HCT116 (cell line): ENCODE results near the gene CAB39L. TPM values are rescaled to one million over a fixed set of nuclear protein-coding genes. Genes with fewer than 3 reads are reported as not detected.

Source experiments
- ATAC-seq: fragments of 200-7000 bp; cut with Tn5 transposase; 2 replicates; pipeline ENCODE4 v1.9.1; 2020; ENCODE audit warnings: mild to moderate bottlenecking, moderate library complexity
- BruUV-seq: library from RNA; stranded (reverse); fragments of 400-500 nt; replicated peaks from 2 replicates; lab custom pipeline; 2021; lab: Mats Ljungman, UMichigan
- CTCF ChIA-PET: fragments of 300-600 bp; sonication (Branson Sonifier 250); formaldehyde crosslinking; loops from one replicate; lab custom pipeline; 2021; ENCODE audit warnings: antibody characterized with exemption; lab: Charles Lee
- POLR2A ChIA-PET: fragments of 300-600, 350-600 bp; sonication (Branson Sonifier 250); formaldehyde crosslinking; loops from one replicate; lab custom pipeline; 2021; ENCODE audit warnings: antibody characterized with exemption; lab: Charles Lee
- RAD21 ChIA-PET, 2 experiments: fragments of 300-600 bp; sonication (Branson Sonifier 250); formaldehyde crosslinking; loops; one replicate each; lab custom pipeline; 2023; ENCODE audit warnings: low total read pairs in 2 of 2; ENCODE audit not compliant: uncharacterized antibody in 2 of 2, unreplicated experiment in 2 of 2, low non-redundant PET in 1 of 2; lab: Charles Lee
- DNase-seq: peaks from one replicate; pipeline ENCODE4 v3.0.0-alpha.2; 2010; ENCODE audit warnings: low read depth, low spot score
- H2AFZ ChIP-seq: fragments of 200-600 bp; shearing (Covaris generic), sonication (generic); 2 replicates; pipeline ENCODE4 v1.6.1; 2017; ENCODE audit warnings: low read depth, mixed run types, mixed read lengths, antibody characterized with exemption, low read length; ENCODE audit not compliant: poor library complexity, severe bottlenecking
- H3K27ac ChIP-seq: 2 replicates; pipeline ENCODE4 v1.5.1; 2012; ENCODE audit warnings: low read depth, low read length
- H3K27me3 ChIP-seq: fragments of 200-600 bp; sonication (generic); 2 replicates; pipeline ENCODE4 v1.6.1; 2016; ENCODE audit warnings: mixed run types, low read length, mixed read lengths; ENCODE audit not compliant: insufficient read depth
- H3K36me3 ChIP-seq, 2 experiments: fragments of 200-500 bp in 1 of 2; fragments of 200-600 bp in 1 of 2; sonication (Bioruptor generic) in 1 of 2; sonication (generic) in 1 of 2; 2 replicates each; pipeline versions ENCODE4 v1.5.1 to v1.6.1; 2014 to 2016; ENCODE audit warnings: low read length in 2 of 2, inconsistent platforms in 1 of 2, mixed read lengths in 1 of 2, mixed run types in 1 of 2; ENCODE audit not compliant: insufficient read depth in 2 of 2, control insufficient read depth in 1 of 2
- H3K4me1 ChIP-seq, 2 experiments: fragments of 200-600 bp in 1 of 2; sonication (generic) in 1 of 2; 2 replicates each; pipeline versions ENCODE4 v1.5.1 to v1.6.1; 2012 to 2017; ENCODE audit warnings: low read length in 2 of 2, inconsistent platforms in 1 of 2, mild to moderate bottlenecking in 1 of 2, mixed read lengths in 1 of 2, mixed run types in 1 of 2, moderate library complexity in 1 of 2; ENCODE audit not compliant: insufficient read depth in 2 of 2, control insufficient read depth in 1 of 2
- H3K4me2 ChIP-seq: fragments of 200-600 bp; sonication (generic); 2 replicates; pipeline ENCODE4 v1.6.1; 2017; ENCODE audit warnings: mixed run types, low read length, mixed read lengths
- H3K4me3 ChIP-seq, 2 experiments: fragments of 200-600 bp in 1 of 2; sonication (generic) in 1 of 2; replicated peaks in 1 of 2; 2 replicates each; pipeline ENCODE4 v1.5.1; 2011 to 2016; ENCODE audit warnings: low read length in 2 of 2, control low read depth in 1 of 2, low read depth in 1 of 2, mild to moderate bottlenecking in 1 of 2, mixed read lengths in 1 of 2, mixed run types in 1 of 2
- H3K79me2 ChIP-seq: fragments of 200-600 bp; sonication (generic); 2 replicates; pipeline ENCODE4 v1.6.1; 2017; ENCODE audit warnings: mild to moderate bottlenecking, mixed run types, low read length, moderate library complexity, mixed read lengths; ENCODE audit not compliant: insufficient read depth
- H3K9ac ChIP-seq: fragments of 200-600 bp; sonication (generic); 2 replicates; pipeline ENCODE4 v1.6.1; 2016; ENCODE audit warnings: low read length, mixed read lengths
- H3K9me2 ChIP-seq: fragments of 200-600 bp; sonication (generic), shearing (Covaris generic); 2 replicates; pipeline ENCODE4 v1.6.1; 2017; ENCODE audit warnings: mixed run types, mild to moderate bottlenecking, moderate library complexity; ENCODE audit not compliant: insufficient read depth
- H3K9me3 ChIP-seq, 2 experiments: fragments of 200-500 bp in 1 of 2; fragments of 200-600 bp in 1 of 2; sonication (Bioruptor generic) in 1 of 2; sonication (generic) in 1 of 2; 2 replicates each; pipeline ENCODE4 v1.6.1; 2014 to 2017; ENCODE audit warnings: low read length in 2 of 2, mixed read lengths in 2 of 2, inconsistent platforms in 1 of 2, low read depth in 1 of 2, mild to moderate bottlenecking in 1 of 2, mixed run types in 1 of 2, moderate library complexity in 1 of 2; ENCODE audit not compliant: control insufficient read depth in 1 of 2, insufficient read depth in 1 of 2
- H4K20me1 ChIP-seq: fragments of 200-600 bp; sonication (generic), shearing (Covaris generic); 2 replicates; pipeline ENCODE4 v1.6.1; 2017; ENCODE audit warnings: mixed run types, mild to moderate bottlenecking, moderate library complexity; ENCODE audit not compliant: insufficient read depth
- POLR2A ChIP-seq: IDR thresholded peaks from 2 replicates; pipeline ENCODE4 v1.7.0; 2011; ENCODE audit warnings: borderline replicate concordance; ENCODE audit not compliant: insufficient read depth, insufficient read length; ENCODE audit errors: extremely low read depth
- REST ChIP-seq: IDR thresholded peaks from 2 replicates; pipeline ENCODE4 v1.6.1; 2012; ENCODE audit warnings: low read depth
- SP1 ChIP-seq: IDR thresholded peaks from 2 replicates; pipeline ENCODE4 v1.6.1; 2012; ENCODE audit warnings: low read depth
- SRF ChIP-seq: IDR thresholded peaks from 2 replicates; pipeline ENCODE4 v1.6.1; 2012; ENCODE audit warnings: low read depth
- TCF7L2 ChIP-seq: IDR thresholded peaks from 2 replicates; pipeline ENCODE4 v1.7.0; 2011; ENCODE audit warnings: borderline replicate concordance, inconsistent platforms; ENCODE audit not compliant: insufficient read depth, insufficient read length; ENCODE audit errors: extremely low read depth
- ZNF274 ChIP-seq: fragments of 200-500 bp; sonication (Bioruptor generic); IDR thresholded peaks from 2 replicates; pipeline ENCODE4 v1.6.1; 2014; ENCODE audit warnings: mild to moderate bottlenecking, low read depth, low read length, inconsistent platforms
- intact Hi-C: fragments of 100-400 bp; cut with micrococcal nuclease; formaldehyde crosslinking; loops from 2 replicates; pipeline ENCODE4 v1.10.0; 2022
- total RNA-seq: library from RNA; stranded (reverse); gene quantifications from one replicate; pipeline ENCODE4 v1.2.1, GENCODE V29; 2021; ENCODE audit not compliant: unreplicated experiment
- TF ChIP-seq, protein P1 (sequence below): IDR thresholded peaks from 2 replicates; pipeline ENCODE4 v1.6.1; 2012

CAB39L gene
- total RNA-seq, 1 experiment from 2014 or later, result 6.1 TPM

DNA sequence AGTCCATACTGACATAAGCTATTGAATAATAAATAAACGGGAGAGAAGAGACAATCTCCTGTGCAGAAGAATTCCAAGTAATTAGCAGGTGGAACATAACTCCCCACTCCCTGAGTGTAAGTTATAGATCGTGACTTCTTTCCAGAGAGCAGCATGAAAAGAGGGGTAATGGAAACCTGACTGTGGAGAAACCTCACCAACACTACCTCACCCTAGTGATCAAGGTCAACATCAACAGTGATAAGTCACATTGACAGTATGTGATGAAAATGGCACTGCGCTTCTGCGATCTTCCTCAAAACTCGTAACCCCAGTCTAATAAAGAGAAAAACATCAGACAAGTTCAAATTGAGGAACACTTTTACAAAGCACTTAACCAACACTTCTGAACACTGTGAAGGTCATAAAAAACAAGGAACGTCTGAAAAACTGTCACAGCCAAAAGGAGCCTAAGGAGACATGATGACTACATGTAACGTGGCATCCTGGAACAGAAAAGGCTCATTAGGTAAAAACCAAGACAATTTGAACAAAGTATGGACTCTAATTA is 19.8 kb downstream of the CAB39L start:
- ChIA-PET POLR2A (no interaction called here), CTCF (no interaction called here), RAD21 (no interaction called here)
- BruUV-seq, result no TSS peak
- intact Hi-C loops, result no loop called here
- Histone ChIP-seq H3K9ac (no peak overlapping the region), H3K4me1 (peaks cover 0 to 4% of the 10 kb centered on the region in 2 experiments; a peak in 1 of 4 replicates), H4K20me1 (no peaks in the 10 kb centered on the region), H3K27me3 (no peaks in the 10 kb centered on the region), H3K79me2 (no peaks in the 10 kb centered on the region), H3K36me3 (no peaks in the 10 kb centered on the region), H2AFZ (no peak overlapping the region), H3K27ac (no peak overlapping the region), H3K4me3 (no peak overlapping the region), H3K4me2 (no peak overlapping the region), H3K9me2 (no peaks in the 10 kb centered on the region), H3K9me3 (no peaks in the 10 kb centered on the region)
- ATAC-seq (no peak), DNase-seq (no peak)
- TF ChIP-seq SP1, result no peak
- no peak for TF ChIP-seq TCF7L2
- no peak for TF ChIP-seq SRF
- TF ChIP-seq ZNF274, result no peak
- TF ChIP-seq POLR2A, result no peak
- TF ChIP-seq REST, result no peak
- TF ChIP-seq, protein P1, sequence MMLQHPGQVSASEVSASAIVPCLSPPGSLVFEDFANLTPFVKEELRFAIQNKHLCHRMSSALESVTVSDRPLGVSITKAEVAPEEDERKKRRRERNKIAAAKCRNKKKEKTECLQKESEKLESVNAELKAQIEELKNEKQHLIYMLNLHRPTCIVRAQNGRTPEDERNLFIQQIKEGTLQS, result no peak
